T-helper 1 cell (primary cell): ENCODE results near the gene HSPBP1.
"Not testable (repeated sequence)": the region's sequence is repeated elsewhere in the genome, so short reads cannot be mapped to it uniquely, and the experiment has no call there.

Experiments used
- DNase-seq, 5 donors: peaks; one replicate each; pipeline ENCODE4 v3.0.0-alpha.2; 2012 to 2020

The HSPBP1 gene

DNA sequence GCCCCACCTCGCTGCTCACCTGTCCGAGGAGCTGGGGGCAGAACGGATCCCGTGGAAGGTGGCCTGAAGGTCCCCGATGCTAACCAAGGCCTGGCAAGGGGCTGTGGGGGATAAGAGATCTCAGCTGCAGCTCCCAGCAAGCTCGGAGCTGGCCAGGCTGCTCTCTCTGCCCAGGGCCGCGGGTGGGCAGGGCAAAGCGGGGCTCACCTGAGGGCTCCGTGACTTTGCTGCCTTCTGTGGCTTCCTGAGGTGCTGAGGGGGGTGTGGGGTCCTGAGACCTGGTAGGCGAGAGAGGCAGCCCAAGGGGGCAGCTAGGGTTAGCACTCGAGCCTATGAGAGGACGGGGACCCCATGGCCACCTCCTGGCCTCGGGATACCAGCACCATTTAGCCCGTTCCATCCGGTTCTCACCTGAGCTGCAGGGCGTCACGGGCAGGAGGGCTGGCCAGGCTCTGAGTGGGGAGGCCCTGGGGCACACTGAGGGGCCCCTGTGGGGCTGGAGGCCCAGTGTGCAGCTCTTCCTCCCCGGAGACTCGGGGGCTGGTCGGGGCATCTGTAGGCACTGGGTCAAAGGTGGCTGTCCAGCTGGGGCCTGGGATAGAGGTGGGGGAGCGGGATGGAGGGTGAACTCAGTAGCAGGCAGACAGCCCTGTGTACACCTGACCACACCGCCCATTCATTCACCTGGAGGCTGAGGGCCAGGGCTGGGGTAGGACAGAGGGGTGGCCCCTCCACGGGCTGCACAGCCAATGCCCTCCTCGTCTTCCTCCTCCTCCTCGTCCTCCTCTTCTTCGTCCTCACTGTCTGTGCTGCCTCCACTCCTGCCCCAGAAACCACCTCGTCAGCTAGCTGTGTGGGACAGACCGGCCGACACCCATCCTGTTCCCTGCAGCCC is 48.3 kb downstream of the HSPBP1 start:
- DNase-seq = no peak

DNA sequence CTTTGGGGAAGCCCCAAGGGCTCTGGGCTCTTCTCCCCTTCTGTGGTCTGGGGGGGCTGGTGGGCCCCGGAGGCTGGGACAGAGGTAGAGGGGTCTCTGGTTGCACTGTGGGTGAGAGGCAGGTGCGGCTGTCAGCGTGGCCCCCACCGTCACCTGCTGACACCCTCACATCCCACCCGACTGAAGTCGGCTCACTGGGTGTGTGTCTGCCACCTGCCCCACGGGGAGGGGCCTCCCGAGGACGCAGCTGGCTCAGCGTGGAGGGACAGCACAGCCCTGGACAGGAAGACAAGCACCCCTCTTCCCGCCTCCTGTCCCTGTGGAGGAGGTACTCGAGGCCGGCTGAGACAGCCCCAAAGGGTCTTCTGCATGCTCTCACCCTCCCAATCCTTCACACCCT is 49.1 kb downstream of the HSPBP1 start:
- DNase-seq = no peak

GRCh38 chr19:55230329-55230728 is 49.6 kb downstream of the HSPBP1 start:
- no peak for DNase-seq

- no peak for DNase-seq
Measured at GRCh38 chr19:55229789-55230182, 50.1 kb downstream of the HSPBP1 start.

DNA sequence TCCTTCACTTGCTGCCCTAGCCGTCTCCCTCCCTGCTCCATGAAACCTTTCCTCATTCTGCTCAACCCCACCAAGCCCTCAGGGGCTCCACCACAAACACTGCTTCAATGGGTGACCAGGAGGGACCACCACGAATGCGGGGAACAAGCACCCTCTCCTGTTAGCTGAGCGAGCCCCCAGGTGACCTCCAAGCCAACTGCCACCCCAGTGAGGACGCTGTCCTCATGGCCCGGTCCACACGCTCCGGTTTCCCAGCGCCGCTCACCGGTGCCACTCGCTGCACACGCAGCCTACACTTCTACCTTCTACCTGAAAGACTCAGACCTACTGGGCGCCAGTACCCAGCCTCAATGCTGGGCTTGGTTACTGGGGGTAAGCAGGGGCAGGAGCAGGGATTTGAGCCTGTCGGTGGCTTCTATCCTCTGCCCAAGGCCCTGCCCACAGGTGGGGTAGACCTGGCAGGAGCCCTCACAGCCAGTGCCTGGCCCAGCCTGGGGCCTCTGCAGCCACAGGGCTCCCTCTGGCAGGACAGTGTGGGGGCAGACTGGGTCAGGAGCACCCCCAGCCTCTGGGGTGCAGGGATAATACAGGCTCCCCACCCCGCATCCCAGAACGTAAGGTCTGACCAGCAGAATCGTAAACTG is 50.6 kb downstream of the HSPBP1 start:
- DNase-seq = no peak

GRCh38 chr19:55228403-55229031 is 51.4 kb downstream of the HSPBP1 start, which contains the start of gene TMEM86B:
TMEM86B (minus strand) TSS chr19:55228763; CDS start chr19:55228741, 22 bp downstream.
- no peak for DNase-seq

GRCh38 chr19:55228015-55228391 is 51.9 kb downstream of the HSPBP1 start:
- DNase-seq = no peak

DNA sequence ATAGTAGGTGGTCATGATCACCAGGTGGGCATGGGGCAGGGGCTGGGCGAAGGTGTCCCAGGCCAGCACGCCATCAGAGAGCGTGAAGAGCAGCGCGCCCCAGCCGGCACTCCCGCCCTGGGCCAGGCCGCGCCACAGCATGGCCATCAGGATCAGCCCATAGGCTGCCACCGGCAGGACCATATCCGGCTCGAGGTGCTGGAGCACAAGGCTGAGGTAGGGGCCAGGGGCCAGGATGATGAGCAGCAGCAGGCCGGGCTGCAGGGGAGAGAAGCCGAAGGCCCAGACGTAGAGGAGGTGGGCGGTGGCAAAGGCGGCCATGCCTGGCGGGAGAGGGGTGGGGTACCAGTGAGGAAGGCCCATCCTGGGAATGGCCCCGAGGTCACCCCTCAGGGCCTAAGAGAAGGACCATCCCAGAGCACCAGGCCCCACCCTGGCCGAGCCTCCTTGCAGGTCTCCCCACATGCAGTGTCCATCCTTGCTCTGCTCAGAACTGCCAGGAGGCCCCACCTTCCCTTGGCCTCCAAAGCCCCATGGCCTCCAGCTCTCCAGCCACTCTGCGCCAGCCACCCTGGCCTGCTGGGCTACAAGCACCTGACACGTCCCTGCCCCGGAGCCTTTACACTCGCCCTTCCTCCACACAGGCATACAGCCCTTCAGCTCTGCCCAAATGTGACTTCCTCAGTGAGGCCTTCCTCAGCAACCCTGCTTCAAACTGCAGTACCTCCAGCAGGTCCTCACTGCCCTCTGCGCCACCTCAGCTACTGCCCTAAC is 52.5 kb downstream of the HSPBP1 start:
- no peak for DNase-seq

- DNase-seq = no peak
Measured at GRCh38 chr19:55226788-55227187, 53.1 kb downstream of the HSPBP1 start.

GRCh38 chr19:55226273-55226672 is 53.6 kb downstream of the HSPBP1 start:
- no peak for DNase-seq

DNA sequence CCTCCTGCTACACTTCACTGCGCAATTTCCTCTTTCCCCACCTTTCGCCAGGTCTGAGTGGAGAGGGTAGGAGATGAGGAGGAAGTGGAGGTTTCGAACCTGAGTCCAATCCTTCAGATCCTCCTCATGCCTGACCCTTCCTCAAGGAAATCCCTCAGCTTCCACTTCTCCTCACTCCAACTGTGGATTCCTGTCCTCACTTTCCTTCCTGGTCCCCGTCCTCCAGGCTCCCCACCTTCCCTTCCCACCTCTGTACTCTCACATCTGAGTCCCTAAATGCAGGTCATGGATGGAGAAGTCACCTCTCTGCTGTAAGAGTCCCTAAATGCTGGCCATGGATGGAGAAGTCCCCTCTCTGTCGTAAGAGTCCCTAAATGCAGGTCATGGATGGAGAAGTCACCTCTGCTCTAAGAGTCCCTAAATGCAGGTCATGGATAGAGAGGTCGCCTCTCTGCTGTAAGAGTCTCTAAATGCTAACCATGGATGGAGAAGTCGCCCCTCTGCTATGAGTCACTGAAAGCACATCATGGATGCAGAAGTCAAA is 54.4 kb downstream of the HSPBP1 start:
- no peak for DNase-seq

- not testable (repeated sequence) for DNase-seq
Measured at GRCh38 chr19:55224679-55225414, 55.1 kb downstream of the HSPBP1 start.

GRCh38 chr19:55224038-55224665 is 55.8 kb downstream of the HSPBP1 start:
- DNase-seq = no peak

DNA sequence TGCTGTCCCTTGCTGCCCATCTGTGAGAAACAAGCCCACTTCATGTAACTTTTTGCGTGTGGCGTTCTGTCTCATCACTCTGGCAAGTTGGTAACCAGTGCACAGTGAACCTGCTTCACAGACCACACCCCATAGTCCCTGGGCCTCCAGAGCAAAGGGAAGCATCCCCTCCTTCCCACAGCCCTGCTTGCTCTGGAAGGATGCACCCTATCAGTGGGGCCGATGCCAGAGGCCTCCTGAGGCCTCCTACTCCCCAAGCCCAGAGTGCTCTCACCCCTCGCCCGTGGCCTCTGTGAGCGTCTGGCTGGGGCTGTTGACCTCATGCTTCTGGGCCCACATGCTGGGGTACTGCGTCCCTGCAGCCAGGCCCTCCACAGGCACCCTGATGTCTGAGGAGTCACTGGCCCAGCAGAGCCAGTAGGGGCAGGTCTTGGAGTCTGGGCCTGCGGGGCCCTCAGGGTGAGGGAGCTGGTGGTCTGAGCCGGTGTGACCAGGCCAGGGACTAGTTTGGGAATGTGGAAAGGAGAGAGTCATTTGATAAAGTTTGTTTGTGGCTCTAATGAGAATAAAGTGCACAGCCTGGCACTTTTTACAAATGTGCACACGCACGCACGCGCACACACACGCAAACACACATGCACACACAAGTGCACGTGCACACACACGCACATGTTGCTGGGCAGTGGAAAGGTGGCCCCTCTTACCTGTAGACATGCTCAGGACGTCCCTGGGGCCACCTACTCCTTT is 56.4 kb downstream of the HSPBP1 start:
- no peak for DNase-seq

GRCh38 chr19:55220525-55220924 is 59.4 kb downstream of the HSPBP1 start:
- DNase-seq = no peak

GRCh38 chr19:55216461-55217198 is 63.3 kb downstream of the HSPBP1 start:
- peak in 3 of 5 donors; percentile 26 to 50 (median 40) for DNase-seq

DNA sequence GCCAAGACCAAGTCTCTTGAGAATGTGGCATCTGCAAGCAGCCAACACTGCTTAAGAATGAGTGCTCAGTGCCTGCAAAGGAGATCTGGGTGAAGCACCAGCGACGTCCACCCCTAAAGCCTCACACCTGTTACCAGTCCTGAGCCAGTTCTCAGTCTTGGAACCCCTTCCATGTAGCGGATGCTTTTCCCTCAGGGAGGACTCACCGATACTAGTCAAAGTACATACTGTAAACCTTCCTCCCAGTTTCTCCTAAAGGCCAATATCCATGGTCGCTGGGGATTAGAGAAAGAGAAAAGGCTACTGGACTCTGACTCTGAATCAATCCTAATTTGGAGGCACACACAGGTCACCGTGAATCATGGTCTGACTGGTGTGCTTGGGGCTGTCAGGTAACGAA is 66.4 kb downstream of the HSPBP1 start:
- no peak for DNase-seq

- DNase-seq = peak in 2 of 5 donors; percentile 13 to 55
Measured at GRCh38 chr19:55212447-55212846, 67.5 kb downstream of the HSPBP1 start.
